HG03064 (cell line): Measurements from ENCODE around the gene CELSR3.

ENCODE experiments used
- ATAC-seq: cut with Tn5 transposase; IDR thresholded peaks from one replicate; pipeline ENCODE4 v1.9.1; 2021; ENCODE audit warnings: low read depth; ENCODE audit not compliant: unreplicated experiment

The CELSR3 gene

DNA sequence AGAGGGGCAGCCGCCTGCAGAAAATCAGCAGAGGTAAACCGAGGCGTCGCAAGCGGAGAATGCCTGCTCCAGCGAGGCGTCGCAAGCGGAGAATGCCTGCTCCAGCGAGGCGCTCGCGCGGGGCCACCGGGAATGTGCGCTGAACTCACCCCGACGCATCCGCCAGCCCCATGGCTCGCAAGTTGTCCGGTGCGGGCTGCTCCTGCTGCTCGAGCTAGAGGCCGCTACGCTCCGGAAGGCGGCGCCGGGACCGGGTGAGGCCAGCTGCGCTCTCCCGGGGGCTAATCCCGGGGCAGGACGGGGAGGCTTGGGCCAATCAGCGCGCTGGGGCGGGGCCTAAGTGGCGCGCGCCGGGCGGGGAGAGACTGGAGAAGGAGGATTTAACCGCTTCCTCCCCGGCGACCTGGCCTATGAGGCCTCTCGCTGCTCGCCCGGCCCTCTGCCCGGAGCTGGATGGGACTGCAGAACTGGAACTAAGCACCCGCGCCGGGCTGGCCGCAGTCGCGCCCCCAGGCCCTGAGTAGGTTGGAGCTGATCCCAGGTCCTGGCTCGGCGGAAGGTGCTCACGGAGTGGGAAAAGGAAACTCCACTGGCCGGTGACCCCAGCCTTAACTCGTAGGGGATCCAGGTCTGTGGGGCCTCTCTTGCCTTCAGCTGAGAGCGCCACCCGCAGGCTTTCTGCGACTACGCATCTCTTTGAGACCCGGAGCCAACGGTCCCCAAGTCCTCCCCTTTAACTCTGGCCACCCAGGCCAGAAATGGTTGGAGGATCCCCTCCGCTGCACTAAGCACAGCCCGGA lies 27.3 kb downstream of the CELSR3 start, which contains the start of gene SLC26A6:
SLC26A6 (minus strand) TSS at position 240 of the 800 bp plus-strand sequence; CDS start at position 172, 68 bp downstream.
- peak; percentile 87 for ATAC-seq

DNA sequence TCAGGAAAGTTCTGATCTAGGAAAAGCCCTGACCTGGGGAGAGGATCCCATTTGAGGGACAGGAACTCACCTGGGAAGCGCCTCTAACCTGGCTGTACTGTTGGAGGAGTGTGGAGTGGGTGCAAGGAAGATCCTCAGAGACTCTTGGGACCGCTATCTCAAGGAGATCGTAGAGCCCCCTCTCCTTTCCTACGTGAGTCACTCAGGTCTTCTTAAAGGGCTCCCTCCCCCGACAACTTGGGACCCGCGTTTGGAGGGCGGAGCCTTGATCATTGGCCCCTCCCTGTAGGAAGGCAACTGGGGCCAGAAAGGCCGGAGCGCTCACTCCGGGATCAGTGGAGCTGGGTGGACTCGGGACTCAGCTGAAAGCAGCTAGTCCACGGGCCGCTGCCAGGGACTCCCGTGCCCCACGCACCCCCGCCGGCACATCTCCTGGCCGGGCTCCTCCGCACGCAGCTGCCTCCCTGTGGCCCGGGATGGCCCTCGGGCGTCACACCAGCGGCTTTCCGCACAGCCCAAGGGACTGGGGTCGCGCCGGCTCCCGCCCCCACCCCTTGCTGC lies 27.9 kb downstream of the CELSR3 start:
- ATAC-seq, result peak; percentile 27

DNA sequence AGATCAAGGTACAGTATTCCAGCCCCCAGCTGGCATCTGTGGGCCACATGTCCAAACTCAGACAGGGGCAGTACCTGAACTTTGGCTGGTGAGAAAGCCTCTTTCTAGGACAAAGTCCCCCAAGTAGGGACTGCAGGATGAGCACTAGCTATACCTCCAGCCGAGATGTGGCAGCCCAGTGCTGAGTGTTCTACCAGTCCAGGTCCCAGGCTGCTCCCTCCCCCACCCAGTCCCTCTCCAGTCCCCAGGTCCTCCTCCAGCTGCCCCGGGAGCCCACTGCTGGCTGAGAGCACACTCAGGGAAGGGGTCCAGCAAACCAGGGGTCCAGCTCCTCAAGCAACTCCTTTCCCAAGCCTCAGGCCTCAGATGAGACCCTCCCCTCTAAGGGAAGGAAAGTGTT lies 28.9 kb downstream of the CELSR3 start:
- no peak for ATAC-seq

DNA sequence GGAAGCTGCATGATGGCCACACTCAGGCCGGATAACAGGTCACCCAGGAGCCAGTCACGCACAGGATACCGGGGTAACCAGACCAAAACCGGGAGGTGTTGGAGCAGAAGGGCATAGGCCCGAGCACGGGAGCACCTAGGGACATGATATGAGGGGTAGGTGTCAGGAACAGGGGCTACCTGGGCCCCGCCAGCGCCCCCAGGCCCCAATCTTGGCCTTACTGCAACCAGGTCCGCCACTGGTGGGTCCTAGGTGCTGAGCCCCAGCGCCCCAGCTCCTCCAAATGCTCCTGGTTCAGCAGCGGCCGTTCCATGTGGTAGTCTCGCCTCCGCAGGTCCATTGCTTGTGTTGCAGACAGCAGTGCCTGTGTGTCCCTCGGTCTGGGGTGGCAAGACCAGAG lies 29.4 kb downstream of the CELSR3 start:
- ATAC-seq, result no peak

DNA sequence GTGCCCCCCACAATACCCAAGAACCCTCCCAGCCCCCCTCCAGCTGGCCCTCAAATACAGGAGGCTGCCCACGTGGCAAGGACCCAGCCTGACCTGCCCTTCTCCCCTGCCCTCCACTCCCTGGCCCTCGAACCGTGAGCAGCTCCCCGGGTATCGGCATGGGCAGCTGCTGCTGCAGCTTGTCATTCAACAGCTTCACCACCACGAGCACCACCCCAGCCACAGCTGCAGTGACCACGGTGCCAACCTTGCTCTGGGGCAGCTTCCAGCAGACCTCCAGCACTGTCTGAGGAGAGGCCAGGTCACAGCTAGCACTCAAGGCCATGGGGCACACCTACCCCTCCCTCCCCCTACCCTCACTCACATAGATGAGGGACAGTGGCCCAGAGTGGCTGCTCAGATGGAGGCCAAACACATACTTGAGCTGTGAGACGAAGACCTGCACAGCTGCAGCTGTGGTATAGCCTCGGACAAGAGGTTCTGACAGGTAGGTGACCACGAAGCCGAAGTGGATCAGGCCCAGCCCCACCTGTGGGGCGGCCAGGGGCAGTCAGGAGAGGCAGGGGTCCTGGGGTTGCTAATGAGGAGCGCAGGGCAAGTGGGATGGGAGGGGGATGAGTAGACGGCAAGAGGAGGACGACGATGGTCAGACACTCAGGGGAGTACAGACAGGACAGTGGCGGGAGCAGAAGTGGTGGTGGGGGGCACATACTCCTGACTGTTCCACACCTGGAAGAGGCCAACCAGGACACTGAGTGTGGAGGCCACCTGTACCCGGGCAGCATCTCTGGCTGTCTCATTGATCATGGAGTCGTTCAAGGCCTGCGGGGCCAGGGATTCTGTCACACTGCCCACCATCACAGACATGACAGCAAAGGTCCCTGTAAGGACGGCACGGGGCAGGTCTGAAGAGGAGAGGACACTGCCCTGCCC lies 30.9 kb downstream of the CELSR3 start:
- ATAC-seq, result no peak

DNA sequence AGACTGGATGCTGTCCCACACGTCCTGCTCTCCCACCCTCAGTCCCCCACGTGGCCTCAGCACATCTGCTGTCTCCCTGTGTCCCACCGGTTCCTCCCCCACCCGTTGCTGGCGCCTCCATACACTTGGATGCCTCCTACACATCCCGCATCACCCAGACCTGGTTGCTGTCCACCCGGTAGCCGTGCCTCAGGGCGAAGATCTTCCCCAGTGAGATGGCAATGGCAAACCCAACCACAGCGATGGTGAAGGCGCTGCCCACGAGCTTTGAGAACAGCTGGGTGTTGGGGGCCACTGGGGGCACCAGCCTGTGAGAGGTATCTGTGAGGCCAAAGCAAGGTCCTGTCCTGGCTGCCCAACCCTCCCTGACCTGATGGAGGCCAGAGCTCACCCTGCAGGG lies 31.9 kb downstream of the CELSR3 start:
- ATAC-seq, result no peak

DNA sequence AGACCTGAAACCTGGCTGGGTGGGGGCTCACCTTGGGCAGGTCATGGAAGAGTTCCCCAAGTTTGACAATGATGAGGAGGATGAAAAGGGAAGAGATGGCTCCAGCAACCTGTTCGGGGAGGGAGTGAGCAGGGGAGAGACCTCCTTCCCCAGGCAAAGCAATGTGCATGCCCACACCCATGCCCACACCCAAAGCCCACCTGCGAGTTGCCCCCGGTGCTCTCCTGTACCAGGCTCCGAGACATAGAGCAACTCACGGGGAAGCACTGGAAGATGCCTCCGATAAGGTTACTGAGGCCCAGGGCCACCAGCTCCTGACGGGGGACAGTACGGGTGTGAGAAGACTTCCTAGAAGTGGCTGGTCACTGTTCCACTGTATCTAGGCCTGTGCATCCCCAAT lies 32.3 kb downstream of the CELSR3 start:
- no peak for ATAC-seq

DNA sequence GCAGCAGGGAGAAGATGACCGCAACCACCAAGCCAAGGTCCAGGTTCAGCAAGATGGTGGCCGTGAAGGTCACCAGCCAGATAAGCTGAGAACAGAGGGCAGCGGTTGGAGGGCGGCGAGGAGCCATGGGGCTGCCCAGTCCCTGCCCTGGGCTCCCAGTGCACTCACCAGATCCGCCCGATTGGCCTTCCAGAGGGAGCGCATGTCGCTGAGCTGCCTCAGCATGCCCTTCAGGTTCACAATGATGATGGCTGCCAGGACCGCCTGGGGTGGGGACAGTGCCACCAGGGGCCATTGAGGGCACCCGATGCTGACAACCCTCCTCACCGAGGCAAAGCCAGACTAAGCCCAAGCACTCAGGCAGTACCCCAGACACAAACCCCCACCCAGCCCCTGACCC lies 32.8 kb downstream of the CELSR3 start:
- ATAC-seq, result no peak

DNA sequence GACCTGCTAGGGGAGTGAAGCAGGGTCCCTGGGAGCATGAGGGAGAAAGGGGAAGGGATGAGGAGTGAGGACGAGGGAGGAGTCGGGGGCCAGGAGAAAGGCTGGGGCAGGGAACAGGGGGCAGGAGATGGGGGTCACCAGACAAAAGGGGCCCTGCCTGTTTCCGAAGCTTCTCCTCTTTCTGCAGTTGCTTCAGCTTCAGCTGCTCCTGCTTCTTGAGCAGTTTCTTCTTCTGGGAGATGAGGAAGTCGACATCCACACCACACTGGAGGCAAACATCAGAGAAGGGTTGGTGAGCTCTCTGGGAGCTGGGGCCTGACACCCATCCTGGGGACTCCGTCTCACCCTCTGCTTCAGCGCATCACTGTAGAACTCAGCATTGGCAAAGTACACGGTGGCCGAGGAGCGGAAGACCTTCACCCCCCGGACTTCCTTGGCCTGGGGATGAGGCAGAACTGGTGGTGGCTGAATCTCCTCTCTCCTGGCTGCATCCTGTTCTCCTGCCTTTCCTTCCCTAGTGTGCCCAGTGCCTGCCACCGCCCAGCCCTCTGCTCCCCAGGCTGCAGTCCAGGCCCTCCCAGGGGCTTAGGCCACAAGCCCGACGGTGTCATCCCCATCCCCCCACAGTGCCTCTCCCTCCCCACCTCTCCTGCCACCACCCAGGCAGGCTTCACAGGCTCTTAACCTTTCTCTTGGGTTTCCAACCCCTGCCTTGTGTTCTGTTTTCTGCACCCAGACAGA lies 34.2 kb downstream of the CELSR3 start:
- ATAC-seq, result no peak

DNA sequence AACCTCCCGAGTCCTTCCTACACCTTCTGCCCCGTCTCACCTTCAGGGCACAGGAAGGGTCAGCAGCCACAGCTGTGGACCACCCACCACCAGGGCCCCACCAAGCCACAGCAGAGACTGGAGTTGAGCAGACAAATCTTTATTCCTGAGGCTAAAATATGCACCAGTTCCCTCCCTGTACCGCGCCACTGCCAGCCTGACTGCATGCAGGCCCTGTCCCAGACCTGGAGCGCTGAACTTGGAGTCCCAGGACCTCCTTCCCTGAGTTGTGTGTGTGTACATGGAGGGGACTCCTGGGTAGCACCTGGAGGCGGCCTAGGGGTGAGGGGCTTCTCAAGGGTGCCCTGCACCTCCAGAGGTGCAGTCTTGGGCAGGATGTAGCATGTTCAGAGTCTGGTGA lies 37.1 kb downstream of the CELSR3 start:
- no peak for ATAC-seq

DNA sequence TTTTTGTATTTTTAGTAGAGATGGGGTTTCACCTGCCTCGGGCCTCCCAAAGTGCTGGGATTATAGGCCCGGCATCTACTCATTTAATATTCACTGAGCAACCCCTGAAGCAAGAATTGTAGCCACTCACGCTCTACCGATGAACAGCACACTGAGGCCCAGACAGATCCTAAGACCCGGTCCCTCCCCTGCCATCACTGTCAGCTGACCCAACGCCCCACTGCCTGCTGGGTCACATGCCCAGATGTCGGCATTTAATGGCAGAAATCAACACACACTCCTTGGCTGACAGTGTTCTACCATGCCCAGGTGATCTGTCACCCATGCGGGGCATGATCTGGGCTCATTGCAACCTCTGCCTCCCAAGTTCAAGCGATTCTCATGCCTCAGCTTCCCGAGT lies 37.9 kb downstream of the CELSR3 start:
- ATAC-seq, result no peak

DNA sequence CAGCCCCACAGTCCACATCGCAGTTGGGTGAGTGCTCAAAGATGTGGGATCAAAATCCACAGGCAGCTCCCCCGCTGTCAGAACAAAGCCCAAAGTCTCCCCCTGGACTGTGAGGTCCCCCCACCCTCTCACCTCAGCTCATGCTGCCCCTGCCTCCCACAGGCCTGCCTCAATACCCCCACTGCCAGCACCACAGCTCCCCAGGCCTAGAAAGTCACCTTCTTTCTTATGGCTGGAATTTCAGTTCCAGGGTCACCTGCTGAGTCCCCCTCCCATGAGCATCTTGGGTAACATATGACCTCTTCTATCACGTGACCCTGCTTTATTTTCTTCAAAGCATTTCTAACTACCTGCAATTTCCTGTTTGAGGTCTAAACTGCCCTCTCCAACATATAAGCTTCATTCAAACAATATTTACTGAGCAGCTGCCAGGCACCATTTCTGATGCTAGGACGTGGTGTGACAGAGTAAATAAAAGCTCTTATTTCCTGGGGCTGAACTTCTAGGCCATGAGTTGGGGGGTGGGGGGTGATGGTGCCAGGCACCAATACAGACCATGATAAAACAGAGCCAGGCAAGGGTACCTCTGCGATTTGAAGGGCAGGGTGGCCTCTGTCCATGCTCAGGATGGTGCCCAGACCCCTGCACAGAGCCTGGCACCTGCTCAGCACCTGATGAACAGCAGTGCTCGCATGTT lies 38.7 kb downstream of the CELSR3 start:
- ATAC-seq, result no peak

DNA sequence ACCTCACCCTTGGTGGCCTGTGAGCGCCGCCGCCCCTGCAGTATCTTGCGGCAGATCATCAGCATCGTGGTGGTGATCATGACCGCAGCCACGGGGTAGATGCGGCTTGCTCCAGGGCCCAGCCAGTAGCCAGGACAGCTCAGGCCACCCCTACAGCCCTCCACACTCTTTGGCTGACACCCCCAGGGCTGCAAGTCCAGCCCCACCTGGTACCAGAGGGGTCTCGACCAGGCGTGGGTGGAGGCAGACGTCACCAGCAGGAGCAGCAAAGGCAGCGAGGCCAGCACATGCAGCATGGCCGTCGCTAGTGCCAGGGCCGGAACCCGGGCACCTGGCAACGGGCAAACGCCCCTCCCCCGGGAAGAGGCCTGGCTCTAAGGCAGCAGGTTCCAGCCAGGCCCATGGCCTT lies 41.2 kb downstream of the CELSR3 start, which contains the start of gene TMEM89:
TMEM89 (minus strand) TSS at position 309 of the 409 bp plus-strand sequence; CDS start at position 296, 13 bp downstream.
- no peak for ATAC-seq

DNA sequence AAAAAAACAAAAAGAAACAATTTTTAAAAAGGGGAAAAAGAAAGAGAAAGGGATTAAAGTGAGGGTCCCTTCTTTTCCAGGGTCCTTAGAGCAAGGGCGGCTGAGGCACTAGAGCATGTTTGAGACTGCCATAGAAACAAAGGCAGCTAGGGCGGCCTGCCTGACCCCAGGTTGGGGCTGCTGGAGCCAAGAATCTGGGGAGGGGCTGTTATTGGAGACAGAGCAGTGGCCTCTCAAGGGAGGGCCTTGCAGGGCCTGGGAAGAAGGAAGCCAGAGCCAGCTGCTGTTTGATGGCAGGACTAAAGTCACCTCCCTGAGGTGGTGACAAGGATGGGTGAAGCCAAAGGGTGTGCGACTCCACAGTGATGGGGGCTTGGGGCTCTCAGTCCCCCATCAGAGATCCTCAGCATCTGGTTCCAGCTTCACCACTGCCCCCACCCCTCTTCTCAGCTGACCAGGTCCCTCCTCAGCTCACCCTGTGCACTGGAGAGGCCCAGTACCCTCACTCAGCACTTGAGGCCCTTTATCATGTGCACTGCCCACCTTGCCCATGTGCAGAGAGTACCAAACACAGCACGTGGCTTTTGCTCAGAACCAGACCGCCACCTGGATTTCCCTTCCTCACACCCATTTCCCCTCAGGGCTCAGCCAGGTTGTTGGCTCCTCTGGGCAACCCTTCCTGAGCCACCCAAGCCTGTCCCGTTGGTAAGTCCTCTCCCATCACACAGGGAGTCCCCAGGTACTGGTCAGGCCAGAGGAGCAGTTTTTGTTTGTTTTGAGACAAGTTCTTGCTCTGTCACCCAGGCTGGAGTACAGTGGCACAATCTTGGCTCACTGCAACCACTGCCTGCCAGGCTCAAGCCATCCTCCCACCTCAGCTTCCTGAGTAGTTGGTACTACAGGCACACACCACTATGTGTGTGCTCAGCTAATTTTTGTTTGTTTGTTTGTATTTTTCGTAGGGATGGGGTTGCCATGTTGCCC lies 42.9 kb downstream of the CELSR3 start:
- ATAC-seq, result no peak

DNA sequence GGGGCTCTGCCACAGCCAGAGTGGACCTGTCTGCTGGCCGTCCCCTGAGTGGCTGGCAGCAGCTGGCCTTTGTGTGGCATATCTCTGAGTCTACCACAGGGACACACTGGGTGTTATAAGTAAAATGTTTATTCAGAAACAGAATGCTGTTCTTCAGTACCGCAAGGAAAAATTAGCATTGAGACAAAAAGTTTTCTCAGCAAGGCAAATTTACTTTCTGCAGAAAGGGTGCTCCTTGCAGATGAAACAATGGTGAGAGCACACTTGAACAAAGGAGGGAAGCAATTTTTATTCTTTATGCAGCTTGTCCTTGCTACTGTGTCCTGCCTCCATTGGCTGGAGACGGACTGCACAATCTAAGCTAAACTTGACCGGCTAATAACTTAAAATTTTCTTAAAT lies 45.1 kb downstream of the CELSR3 start:
- ATAC-seq, result no peak

DNA sequence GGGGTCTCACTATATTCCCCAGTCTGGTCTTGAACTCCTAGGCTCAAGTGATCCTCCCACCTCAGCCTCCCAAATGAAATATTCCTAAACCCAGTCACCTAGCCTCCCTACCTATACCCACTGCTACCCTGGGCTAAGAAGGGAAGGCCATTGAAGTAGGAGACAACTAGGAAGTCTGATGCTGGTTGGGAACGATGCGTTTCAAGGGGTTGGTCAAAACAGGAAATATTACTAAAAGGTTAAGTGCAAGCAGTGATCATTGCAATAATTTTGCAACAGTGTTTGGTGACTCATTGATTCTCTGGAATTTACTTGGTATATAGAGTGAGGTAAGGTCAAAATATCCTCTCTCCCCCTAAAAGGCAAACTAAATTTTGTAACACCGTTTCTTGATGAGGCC lies 48.6 kb downstream of the CELSR3 start:
- no peak for ATAC-seq

DNA sequence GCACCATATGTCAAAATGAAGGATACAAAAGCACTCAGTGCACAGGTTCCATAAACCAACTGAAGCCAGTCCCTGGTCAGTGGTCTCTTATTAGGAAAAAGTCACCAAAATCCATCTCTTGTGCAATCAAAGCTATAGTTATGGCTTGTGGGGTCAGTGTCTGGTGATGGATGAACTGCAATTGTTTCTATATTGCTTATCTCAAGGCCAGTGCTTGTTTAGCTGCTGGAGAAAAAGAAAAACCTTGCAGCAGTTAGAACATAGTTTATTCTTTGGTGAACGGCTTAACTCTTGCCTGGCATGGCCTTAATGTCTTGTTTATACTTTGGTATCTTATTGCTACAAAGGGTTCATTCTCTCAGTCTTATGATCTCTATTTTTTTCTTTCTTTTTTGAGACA lies 50.4 kb downstream of the CELSR3 start:
- no peak for ATAC-seq

DNA sequence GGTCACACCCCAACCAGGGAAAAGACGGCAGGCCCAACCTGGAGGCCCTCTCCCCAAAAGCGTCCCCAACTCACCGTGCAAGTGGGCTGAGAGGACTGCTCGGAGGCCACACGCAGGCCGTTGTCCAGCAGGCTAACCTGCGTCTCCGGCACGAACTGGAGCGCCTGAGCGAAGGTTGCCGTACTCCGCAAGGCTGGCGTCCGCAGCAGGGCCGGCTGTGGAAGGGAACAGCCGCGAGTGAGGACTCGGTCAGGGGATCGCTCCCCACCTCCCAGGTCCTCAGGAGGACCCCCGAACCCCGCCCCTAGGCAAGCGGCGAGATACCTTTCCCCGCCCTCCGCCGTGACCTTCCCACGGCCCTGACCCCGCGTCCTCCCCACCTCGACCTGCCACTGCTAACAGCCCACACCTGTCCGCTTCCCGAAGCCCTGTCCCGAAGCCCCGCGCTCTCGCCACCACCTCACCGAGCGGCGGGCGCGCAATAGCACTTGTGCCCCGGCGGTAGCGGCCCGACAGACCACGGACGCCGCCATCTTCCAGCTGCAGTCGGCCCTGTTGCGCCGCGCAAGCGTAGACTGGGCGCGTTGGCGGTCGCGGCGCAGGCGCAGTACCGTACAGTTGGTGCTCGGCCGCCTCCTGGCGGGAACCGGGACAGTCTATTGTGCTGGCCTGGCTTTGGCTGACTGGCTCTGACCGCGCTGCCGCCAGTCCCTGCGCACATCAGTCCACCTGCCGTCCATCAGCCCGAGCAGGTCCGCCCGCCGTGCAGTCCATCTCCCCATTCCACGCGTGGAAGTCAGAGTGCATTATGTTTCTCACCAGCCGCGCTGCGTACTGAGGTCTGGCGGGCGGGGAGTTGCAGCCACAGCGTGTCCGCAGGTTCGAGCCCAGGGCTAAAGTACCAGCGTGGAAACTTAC lies 53.3 kb downstream of the CELSR3 start, which contains the start of gene UQCRC1:
UQCRC1 (minus strand) TSS at position 559 of the 918 bp plus-strand sequence; CDS start at position 533, 26 bp downstream.
- ATAC-seq, result peak; percentile 93
